ENCODE data around the gene HCK. TPM values are rescaled to one million over a fixed set of nuclear protein-coding genes. Genes with fewer than 3 reads are reported as not detected.

HCK gene
- total RNA-seq, 1 experiment from 2014 or later = 1.3 TPM

GRCh38 chr20:32007787-32008616 is 44.0 kb upstream of the HCK start:
- DNase-seq (ENCODE audit: low spot score) = peak; percentile 50
- Mint-ChIP-seq H3K4me3 (peak overlapping the region; percentile 3; the same call in 1 of the 2 replicates), H3K27me3 (ENCODE audit: low read depth) (no peaks in the 10 kb centered on the region; the same call in 1 of the 2 replicates), H3K27ac (peak overlapping the region; percentile 79), H3K4me1 (peaks cover 53% of the 10 kb centered on the region), H3K9me3 (no peaks in the 10 kb centered on the region), H3K36me3 (no peaks in the 10 kb centered on the region)
- ChIA-PET CTCF (interaction anchor here (0.6 to 2.5 kb wide), 18 partner anchors 9 to 450 kb away, joined by 3 to 48 read pairs (median 4); partner anchors contain the start of gene PDRG1), POLR2A (interaction anchor here (0.6 to 1.3 kb wide), 3 partner anchors 10 to 72 kb away, joined by 3 to 8 read pairs (median 4); no protein-coding TSS in a partner anchor)
- ATAC-seq = peak; percentile 84
- TF ChIP-seq TEAD1 (CRISPR knock-in tag; IDR thresholded peaks at IDR 0.05) = no peak
- TF ChIP-seq MAX (CRISPR knock-in tag; IDR thresholded peaks at IDR 0.05) = 0 out of 2 replicates have a peak, but pooled peaks have one; percentile 40
- TF ChIP-seq ESRRA (CRISPR knock-in tag; IDR thresholded peaks at IDR 0.05; ENCODE audit: borderline replicate concordance) = no peak
- TF ChIP-seq ZNF219 (CRISPR knock-in tag; IDR thresholded peaks at IDR 0.05; ENCODE audit: borderline replicate concordance) = no peak

GRCh38 chr20:32009564-32009963 is 42.5 kb upstream of the HCK start:
- Mint-ChIP-seq H3K36me3 (no peaks in the 10 kb centered on the region), H3K27ac (no peak overlapping the region), H3K4me1 (peaks cover 53% of the 10 kb centered on the region), H3K27me3 (ENCODE audit: low read depth) (no peaks in the 10 kb centered on the region; the same call in 1 of the 2 replicates), H3K9me3 (no peaks in the 10 kb centered on the region), H3K4me3 (no peak overlapping the region)
- CTCF ChIA-PET = interaction anchor here (1.3 kb wide), 1 partner anchor 157 kb away, joined by 3 read pairs; no protein-coding TSS in a partner anchor
- POLR2A ChIA-PET = no interaction called here
- DNase-seq (ENCODE audit: low spot score) (no peak), ATAC-seq (no peak)
- no peak for TF ChIP-seq PREB (CRISPR knock-in tag; IDR thresholded peaks at IDR 0.05; ENCODE audit: borderline replicate concordance)
- no peak for TF ChIP-seq FOXP1 (CRISPR knock-in tag; IDR thresholded peaks at IDR 0.05; ENCODE audit: borderline replicate concordance)
- TF ChIP-seq ETV6 (CRISPR knock-in tag; IDR thresholded peaks at IDR 0.05) = no peak
- TF ChIP-seq NR2C2 (CRISPR knock-in tag; IDR thresholded peaks at IDR 0.05) = no peak
- TF ChIP-seq ZBTB43 (CRISPR knock-in tag; IDR thresholded peaks at IDR 0.05) = no peak
- TF ChIP-seq TEAD1 (CRISPR knock-in tag; IDR thresholded peaks at IDR 0.05) = no peak
- TF ChIP-seq OVOL2 (CRISPR knock-in tag; IDR thresholded peaks at IDR 0.05; ENCODE audit: borderline replicate concordance) = no peak
- no peak for TF ChIP-seq FOXP4 (CRISPR knock-in tag; IDR thresholded peaks at IDR 0.05)
- TF ChIP-seq SP1 (CRISPR knock-in tag; conservative IDR thresholded peaks at IDR 0.05) = no peak
- TF ChIP-seq PRRX2 (CRISPR knock-in tag; IDR thresholded peaks at IDR 0.05) = no peak
- no peak for TF ChIP-seq JAZF1 (CRISPR knock-in tag; IDR thresholded peaks at IDR 0.05)
- TF ChIP-seq TP53 (CRISPR knock-in tag; IDR thresholded peaks at IDR 0.05) = no peak
- no peak for TF ChIP-seq CREM (CRISPR knock-in tag; IDR thresholded peaks at IDR 0.05)
- TF ChIP-seq GTF2I (CRISPR knock-in tag; conservative IDR thresholded peaks at IDR 0.05) = no peak
- no peak for TF ChIP-seq AFF4 (CRISPR knock-in tag; IDR thresholded peaks at IDR 0.05; ENCODE audit: borderline replicate concordance)
- no peak for TF ChIP-seq HMGXB4 (CRISPR knock-in tag; IDR thresholded peaks at IDR 0.05)
- TF ChIP-seq SMAD4 (CRISPR knock-in tag; IDR thresholded peaks at IDR 0.05) = no peak
- TF ChIP-seq ZNF512 (CRISPR knock-in tag; IDR thresholded peaks at IDR 0.05; ENCODE audit: borderline replicate concordance) = no peak
- TF ChIP-seq MXD4 (CRISPR knock-in tag; IDR thresholded peaks at IDR 0.05; ENCODE audit: borderline replicate concordance) = no peak

Data from WTC11 (cell line).